Erythroblast (primary cell): Measurements from ENCODE around the gene EXOC6B.

Experiments
- GATA1 ChIP-seq: IDR thresholded peaks from 2 replicates; pipeline ENCODE4 v1.6.1; 2011; ENCODE audit warnings: low read depth, mild to moderate bottlenecking, control low read depth, low read length, moderate library complexity
- POLR2A ChIP-seq: IDR thresholded peaks from 2 replicates; pipeline ENCODE4 v1.6.1; 2011; ENCODE audit warnings: mild to moderate bottlenecking, low read length

- TF ChIP-seq POLR2A (no peak), GATA1 (no peak)
Observed at GRCh38 chr2:72367530-72368225, 458.2 kb downstream of the EXOC6B start.
